IPS DF 4.7 (cell line): ENCODE results near the gene PRSS56.
"Not testable (repeated sequence)": the region's sequence is repeated elsewhere in the genome, so short reads cannot be mapped to it uniquely, and the experiment has no call there.

Source experiments
- DNase-seq: peaks from one replicate; pipeline ENCODE4 v3.0.0-alpha.2; 2013; ENCODE audit warnings: low spot score; ENCODE audit errors: extremely low read depth

PRSS56 gene

GRCh38 chr2:232525791-232526371 lies 5.7 kb downstream of the PRSS56 start, which contains the start of gene CHRND:
Gene CHRND, plus strand, starts transcription at chr2:232526160. Its CDS starts 56 bp downstream, at chr2:232526216.
- no peak for DNase-seq

GRCh38 chr2:232526372-232526941 lies 6.3 kb downstream of the PRSS56 start:
- DNase-seq = no peak

- DNase-seq = no peak
Measured at GRCh38 chr2:232527905-232528470, 7.8 kb downstream of the PRSS56 start.

- no peak for DNase-seq
Measured at GRCh38 chr2:232528746-232529460, 8.7 kb downstream of the PRSS56 start.

GRCh38 chr2:232529806-232530547 lies 9.8 kb downstream of the PRSS56 start:
- no peak for DNase-seq

- DNase-seq = no peak
Measured at GRCh38 chr2:232530626-232531260, 10.6 kb downstream of the PRSS56 start.

GRCh38 chr2:232532419-232532818 lies 12.2 kb downstream of the PRSS56 start:
- no peak for DNase-seq

- not testable (repeated sequence) for DNase-seq
Measured at GRCh38 chr2:232532821-232533220, 12.6 kb downstream of the PRSS56 start.

GRCh38 chr2:232533944-232534710 lies 13.9 kb downstream of the PRSS56 start:
- no peak for DNase-seq

- DNase-seq = no peak
Measured at GRCh38 chr2:232534940-232535651, 14.9 kb downstream of the PRSS56 start.

- no peak for DNase-seq
Measured at GRCh38 chr2:232535761-232536530, 15.8 kb downstream of the PRSS56 start.

GRCh38 chr2:232537079-232537478 lies 16.9 kb downstream of the PRSS56 start:
- DNase-seq = no peak

GRCh38 chr2:232537499-232537898 lies 17.3 kb downstream of the PRSS56 start:
- DNase-seq = no peak

- DNase-seq = no peak
Measured at GRCh38 chr2:232538671-232539070, 18.5 kb downstream of the PRSS56 start.

- DNase-seq = no peak
Measured at GRCh38 chr2:232539298-232540231, 19.4 kb downstream of the PRSS56 start, which contains the start of gene CHRNG. Gene CHRNG, plus strand, starts transcription at chr2:232539692. Its CDS starts 56 bp downstream, at chr2:232539748.

GRCh38 chr2:232540441-232541041 lies 20.4 kb downstream of the PRSS56 start:
- DNase-seq = no peak

GRCh38 chr2:232541195-232541960 lies 21.2 kb downstream of the PRSS56 start:
- no peak for DNase-seq
